ENCODE measurements around the gene UCHL3. TPM values are rescaled to one million over a fixed set of nuclear protein-coding genes. Genes with fewer than 3 reads are reported as not detected.

Gene UCHL3
- total and polyA plus RNA-seq, 2 experiments from 2014 or later = 64.6 to 143 TPM

- Mint-ChIP-seq H3K4me3 (no peak overlapping the region), H3K9me3 (no peaks in the 10 kb centered on the region; the same call in 2 of the 3 replicates), H3K4me1 (no peaks in the 10 kb centered on the region), H3K27me3 (ENCODE audit: insufficient read depth, low read depth, poor library complexity) (peaks cover 2% of the 10 kb centered on the region), H3K27ac (no peak overlapping the region), H3K36me3 (ENCODE audit: low read depth) (no peaks in the 10 kb centered on the region)
- TF ChIP-seq ZNF114 (CRISPR knock-in tag; IDR thresholded peaks at IDR 0.05) (no peak), EZH2phosphoT487 (IDR thresholded peaks at IDR 0.05; ENCODE audit: unreplicated experiment) (no peak), REST (IDR thresholded peaks at IDR 0.05; ENCODE audit: unreplicated experiment) (no peak), ZNF462 (CRISPR knock-in tag; IDR thresholded peaks at IDR 0.05) (no peak), JUNB (IDR thresholded peaks at IDR 0.05; ENCODE audit: unreplicated experiment) (no peak), NANOG (IDR thresholded peaks at IDR 0.05; ENCODE audit: borderline replicate concordance) (no peak), STAT1 (IDR thresholded peaks at IDR 0.05; ENCODE audit: unreplicated experiment) (no peak), POLR2AphosphoS5 (IDR thresholded peaks at IDR 0.05; ENCODE audit: low read depth) (no peak), ZNF331 (CRISPR knock-in tag; IDR thresholded peaks at IDR 0.05; ENCODE audit: low read depth) (no peak), CREB1 (CRISPR knock-in tag; IDR thresholded peaks at IDR 0.05; ENCODE audit: low read depth) (no peak), CTCF (conservative IDR thresholded peaks at IDR 0.05; ENCODE audit: low read depth in 2 of 2) (no peak)
- Histone ChIP-seq H3K27ac (ENCODE audit: low read depth) (no peak overlapping the region), H3K36me3 (ENCODE audit: insufficient read depth) (no peaks in the 10 kb centered on the region), H3K79me2 (replicated peaks; ENCODE audit: insufficient read depth) (no peaks in the 10 kb centered on the region), H3K9me2 (ENCODE audit: insufficient read depth) (peaks cover 6% of the 10 kb centered on the region; the same call in 1 of the 2 replicates), H3K27me3 (ENCODE audit: insufficient read depth) (no peaks in the 10 kb centered on the region), H3K4me3 (no peak overlapping the region), H3F3A (replicated peaks; ENCODE audit: low read depth) (no peaks in the 10 kb centered on the region), H3K4me2 (no peak overlapping the region), H3K4me1 (ENCODE audit: insufficient read depth) (no peaks in the 10 kb centered on the region), H4K20me1 (replicated peaks; ENCODE audit: insufficient read depth) (no peaks in the 10 kb centered on the region), H2AFZ (no peak overlapping the region)
- no peak for DNase-seq (ENCODE audit: low spot score)
- ATAC-seq = no peak
These were observed 98.9 kb downstream of the UCHL3 start for GRCh38 chr13:75648446-75648845.

Measured in GM23338 (cell line).